Gastroesophageal sphincter (tissue), 4 donors: Measurements from ENCODE around the gene DCBLD2. TPM values are rescaled to one million over a fixed set of nuclear protein-coding genes. Genes with fewer than 3 reads are reported as not detected.
"Not testable (repeated sequence)": the region's sequence is repeated elsewhere in the genome, so short reads cannot be mapped to it uniquely, and the experiment has no call there.

ENCODE experiments used
- ATAC-seq: fragments of 150-250 bp; one replicate; pipeline ENCODE4 v1.9.1; 2016; ENCODE audit warnings: mild to moderate bottlenecking, moderate library complexity
- H3K27ac ChIP-seq, 4 donors: fragments of 200-600 bp; sonication (generic) in 3 of 4; 1 replicate in 3 of 4; 2 replicates in 1 of 4; pipeline ENCODE4 v1.5.1; 2016 to 2019
- H3K27me3 ChIP-seq: fragments of 200-600 bp; sonication (generic); one replicate; pipeline ENCODE4 v1.5.1; 2019
- H3K36me3 ChIP-seq, 2 donors: fragments of 200-600 bp; sonication (generic); one replicate each; pipeline ENCODE4 v1.5.1; 2019; ENCODE audit warnings: control low read depth in 1 of 2
- H3K4me1 ChIP-seq, 3 donors: fragments of 200-600 bp; sonication (generic); 1 replicate in 2 of 3; 2 replicates in 1 of 3; pipeline ENCODE4 v1.5.1; 2016 to 2019; ENCODE audit warnings: control low read depth in 2 of 3
- H3K4me3 ChIP-seq, 2 donors: fragments of 200-600 bp; sonication (generic); one replicate each; pipeline ENCODE4 v1.5.1; 2019; ENCODE audit warnings: mild to moderate bottlenecking in 1 of 2, moderate library complexity in 1 of 2
- H3K9me3 ChIP-seq, 3 donors: fragments of 200-600 bp; sonication (generic); one replicate each; pipeline ENCODE4 v1.5.1; 2017 to 2019; ENCODE audit warnings: control low read depth in 2 of 3
- CTCF ChIP-seq, 4 experiments: fragments of 200-600 bp in 2 of 4; fragments of 450-650 bp in 2 of 4; sonication (generic) in 1 of 4; IDR thresholded peaks; one replicate each; pipeline ENCODE4 v1.5.1; 2017 to 2019; ENCODE audit warnings: antibody characterized with exemption in 4 of 4, mild to moderate bottlenecking in 2 of 4, moderate library complexity in 2 of 4
- EP300 ChIP-seq: sonication (generic); formaldehyde crosslinking; IDR thresholded peaks from one replicate; pipeline ENCODE4 v1.6.1; 2017; ENCODE audit warnings: antibody characterized with exemption, mild to moderate bottlenecking
- POLR2A ChIP-seq, 2 donors: fragments of 450-650 bp; IDR thresholded peaks; one replicate each; pipeline ENCODE4 v1.6.1; 2017; ENCODE audit warnings: antibody characterized with exemption in 2 of 2, mild to moderate bottlenecking in 2 of 2, moderate library complexity in 1 of 2
- POLR2AphosphoS5 ChIP-seq: sonication (generic); formaldehyde crosslinking; IDR thresholded peaks from one replicate; pipeline ENCODE4 v1.6.1; 2017; ENCODE audit warnings: antibody characterized with exemption
- WGBS, 2 donors: methylation state at CpG; one replicate each; pipeline ENCODE4 v1.1.5; 2018; ENCODE audit warnings: low coverage in 1 of 2; 5-methylcytosine and 5-hydroxymethylcytosine counted together
- total RNA-seq, 4 donors: library from RNA; depleted of rRNA; stranded (reverse); fragments of >200 nt; gene quantifications; one replicate each; pipeline ENCODE4 v1.1.0, GENCODE V29; 2016

The DCBLD2 gene
- total RNA-seq, 4 donors from 2014 or later = 45.3 to 58.8 (median 52.4) TPM

- H3K27me3 ChIP-seq = no peaks in the 10 kb centered on the region
- no peak overlapping the region for H3K27ac ChIP-seq
- ATAC-seq = no peak
- no peak for TF ChIP-seq EP300
- no peak for TF ChIP-seq POLR2A (IDR thresholded peaks at IDR 0.05)
- TF ChIP-seq CTCF (IDR thresholded peaks at IDR 0.05) = no peak
- TF ChIP-seq POLR2AphosphoS5 = no peak
- peaks cover 0 to 6% of the 10 kb centered on the region in 2 donors for H3K36me3 ChIP-seq
- H3K9me3 ChIP-seq = no peaks in the 10 kb centered on the region
- 86 to 100% methylated on average over 3 of the region's 3 CpGs for WGBS, 2 donors
- peaks cover 0 to 8% (median 0%) of the 10 kb centered on the region in 3 donors for H3K4me1 ChIP-seq
- H3K4me3 ChIP-seq = no peak overlapping the region
Measured at GRCh38 chr3:98839846-98840245, 61.6 kb downstream of the DCBLD2 start.

GRCh38 chr3:98831060-98831459, 70.4 kb downstream of the DCBLD2 start:
- WGBS, 2 donors = 92 to 100% methylated on average over 1 to 5 of the region's 5 CpGs
- not testable (repeated sequence) for H3K36me3 ChIP-seq, H3K27ac ChIP-seq, H3K9me3 ChIP-seq, H3K4me1 ChIP-seq, H3K4me3 ChIP-seq, H3K27me3 ChIP-seq, ATAC-seq

DNA sequence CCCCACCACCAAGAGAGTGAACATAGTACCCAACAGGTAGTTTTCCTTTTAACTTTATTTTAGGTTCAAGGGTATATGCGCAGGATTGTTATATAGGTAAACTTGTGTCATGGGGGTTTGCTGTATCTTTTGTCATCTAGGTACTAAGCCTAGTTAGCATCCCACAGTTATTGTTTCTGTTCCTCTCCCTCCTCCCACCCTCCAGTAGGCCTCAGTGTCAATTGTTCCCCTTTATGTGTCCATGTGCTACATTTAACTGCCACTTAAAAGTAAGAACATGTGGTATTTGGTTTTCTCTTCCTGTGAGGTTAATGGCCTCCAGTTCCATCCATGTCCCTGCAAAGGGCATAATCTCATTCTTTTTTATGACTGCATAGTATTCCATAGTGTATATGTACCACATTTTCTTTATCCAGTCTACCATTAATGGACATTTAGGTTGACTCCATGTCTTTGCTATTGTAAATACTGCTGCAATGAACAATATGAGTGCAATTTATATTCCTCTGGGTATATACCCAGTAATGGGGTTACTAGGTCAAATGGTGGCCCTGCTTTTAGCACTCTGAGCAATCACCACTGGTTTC, 72.2 kb downstream of the DCBLD2 start:
- 100% methylated on average over 1 of the region's 1 CpG for WGBS, 2 donors

DNA sequence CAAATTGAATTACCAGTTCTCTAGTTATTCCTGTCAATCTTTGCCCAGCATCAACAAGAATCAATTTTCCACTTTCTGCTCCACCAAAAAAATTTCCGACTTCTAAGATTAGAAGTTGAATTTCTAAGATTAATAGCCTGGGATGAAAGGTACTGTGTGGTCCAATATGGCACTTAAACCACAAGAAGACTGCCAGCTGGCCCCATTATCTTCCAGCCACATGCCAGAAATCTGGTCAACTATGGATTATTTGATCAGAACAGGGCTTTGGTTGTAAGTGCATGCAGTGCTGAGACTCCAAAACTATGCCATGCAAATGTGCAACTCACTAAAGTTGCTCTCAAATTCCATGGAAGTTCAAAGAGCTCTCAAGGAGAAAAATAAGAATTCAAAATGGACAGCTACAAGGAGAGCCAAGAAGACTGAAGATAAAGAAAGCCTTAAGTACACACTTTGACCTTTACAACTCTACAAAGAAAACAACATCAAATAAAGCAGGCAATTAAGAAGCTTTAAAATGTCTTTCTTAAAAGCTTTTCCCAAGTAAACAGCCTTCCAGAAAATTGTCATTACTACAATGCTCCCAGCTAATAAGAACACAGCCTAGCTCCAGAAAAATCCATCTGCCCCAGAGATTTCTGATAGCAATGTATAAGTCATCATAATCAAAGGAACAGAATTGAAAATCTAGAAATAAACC, 74.1 kb downstream of the DCBLD2 start:
- no peak for ATAC-seq
- TF ChIP-seq CTCF (IDR thresholded peaks at IDR 0.05) = no peak
- TF ChIP-seq EP300 = no peak
- TF ChIP-seq POLR2A (IDR thresholded peaks at IDR 0.05) = no peak
- no peak for TF ChIP-seq POLR2AphosphoS5
- peaks cover 0 to 12% (median 0%) of the 10 kb centered on the region in 3 donors for H3K4me1 ChIP-seq
- WGBS, 2 donors = 25 to 40% methylated on average over 1 of the region's 1 CpG
- H3K27ac ChIP-seq = no peak overlapping the region
- H3K4me3 ChIP-seq = no peak overlapping the region
- H3K9me3 ChIP-seq = no peaks in the 10 kb centered on the region
- H3K36me3 ChIP-seq = no peaks in the 10 kb centered on the region
- H3K27me3 ChIP-seq = no peaks in the 10 kb centered on the region

More for the DNA sequence above, 72.2 kb downstream of the DCBLD2 start:
- ATAC-seq = no peak
- Histone ChIP-seq H3K4me1 (peaks cover 0 to 12% (median 0%) of the 10 kb centered on the region in 3 donors), H3K36me3 (no peaks in the 10 kb centered on the region), H3K4me3 (no peak overlapping the region), H3K27ac (no peak overlapping the region), H3K27me3 (no peaks in the 10 kb centered on the region), H3K9me3 (no peaks in the 10 kb centered on the region)
- TF ChIP-seq POLR2A (IDR thresholded peaks at IDR 0.05) (no peak), CTCF (IDR thresholded peaks at IDR 0.05) (no peak), EP300 (no peak)

GRCh38 chr3:98826126-98826525, 75.4 kb downstream of the DCBLD2 start:
- ATAC-seq = no peak
- Histone ChIP-seq H3K27ac (no peak overlapping the region), H3K27me3 (no peaks in the 10 kb centered on the region), H3K4me1 (peaks cover 0 to 12% (median 0%) of the 10 kb centered on the region in 3 donors), H3K4me3 (no peak overlapping the region), H3K36me3 (peaks cover 0 to 7% of the 10 kb centered on the region in 2 donors), H3K9me3 (no peaks in the 10 kb centered on the region)
- 80% methylated on average over 3 of the region's 3 CpGs; no CpG with 5 or more reads in 1 of the 2 donors for WGBS, 2 donors
- TF ChIP-seq EP300 (no peak), POLR2A (IDR thresholded peaks at IDR 0.05) (no peak), POLR2AphosphoS5 (no peak), CTCF (IDR thresholded peaks at IDR 0.05) (no peak)
